HUDEP-2 (cell line): ENCODE results near the gene CADM2.
"Not testable (repeated sequence)": the region's sequence is repeated elsewhere in the genome, so short reads cannot be mapped to it uniquely, and the experiment has no call there.

Experiments
- DNase-seq, 76 experiments: peaks; one replicate each; lab custom pipeline; 2025; ENCODE audit not compliant: unreplicated experiment in 76 of 76; lab: John Stamatoyannopoulos, UW

Gene CADM2

DNA sequence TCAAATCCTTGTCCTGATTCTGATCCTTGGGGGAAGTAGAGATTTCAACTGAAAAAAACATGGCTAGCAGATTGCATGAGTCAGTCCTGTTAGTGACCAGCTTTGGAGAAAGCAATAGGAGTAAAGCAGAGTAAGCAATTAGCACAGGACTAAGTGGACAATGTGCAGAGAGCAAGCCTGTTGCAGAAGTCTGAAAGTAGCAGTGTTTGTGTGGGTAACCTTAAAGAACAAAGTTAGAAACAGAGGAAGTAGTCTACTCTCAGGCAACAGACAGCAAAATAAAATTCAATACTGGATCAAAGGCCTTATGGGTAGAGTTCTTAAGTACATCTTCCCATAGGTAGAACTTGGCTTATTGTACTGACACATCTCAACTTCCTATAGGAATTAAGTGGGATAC, 916.8 kb downstream of the CADM2 start:
- no peak for DNase-seq

DNA sequence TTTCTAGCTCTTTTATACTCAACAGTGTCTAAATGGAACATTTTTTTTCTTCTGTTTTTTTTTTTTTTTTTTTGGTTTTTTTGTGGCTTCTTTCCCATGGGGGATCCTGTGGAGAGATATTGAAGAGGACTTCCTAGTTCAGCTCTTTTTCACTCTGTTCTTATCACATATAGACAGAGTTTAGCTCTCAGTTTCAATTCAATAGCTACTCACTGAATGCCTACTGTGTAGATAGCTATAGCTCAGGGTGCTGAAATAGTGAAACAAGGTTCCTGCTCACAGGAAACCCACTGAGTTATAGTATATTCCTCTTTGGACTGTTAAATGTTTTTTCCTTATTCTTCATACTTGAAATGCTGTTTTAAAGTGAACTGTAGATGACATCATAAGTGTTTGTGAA, 918.8 kb downstream of the CADM2 start:
- no peak for DNase-seq

DNA sequence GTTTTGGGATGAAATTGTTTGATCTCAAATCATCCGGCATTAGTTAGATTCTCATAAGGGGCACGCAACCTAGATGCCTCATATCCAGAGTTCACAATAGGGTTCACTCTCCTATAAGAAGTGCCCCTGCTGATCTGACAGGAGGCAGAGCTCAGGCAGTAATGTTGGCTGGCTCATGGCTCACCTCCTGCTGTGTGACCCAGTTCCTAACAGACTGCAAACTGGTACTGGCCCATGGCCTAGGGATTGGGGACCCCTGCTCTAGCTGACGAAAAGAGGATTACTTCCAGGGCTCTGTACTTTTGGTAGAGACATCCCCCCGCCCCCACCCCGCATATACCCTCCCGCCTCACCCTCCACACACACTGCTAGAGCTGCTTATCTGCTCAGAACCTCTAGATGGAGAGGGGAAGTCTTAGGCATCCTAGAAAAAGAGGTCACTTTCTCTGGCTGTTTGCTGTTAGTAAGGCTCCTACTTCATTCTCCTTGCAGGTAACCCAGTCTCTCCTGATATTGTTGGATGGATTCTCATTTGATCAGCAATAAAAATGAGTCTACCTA, 923.1 kb downstream of the CADM2 start:
- no peak for DNase-seq

- DNase-seq, result no peak
Measured at GRCh38 chr3:85890043-85890555, 931.3 kb downstream of the CADM2 start.

GRCh38 chr3:85903434-85903833, 944.6 kb downstream of the CADM2 start:
- DNase-seq, result no peak

GRCh38 chr3:85912980-85913379, 954.2 kb downstream of the CADM2 start:
- no peak for DNase-seq

DNA sequence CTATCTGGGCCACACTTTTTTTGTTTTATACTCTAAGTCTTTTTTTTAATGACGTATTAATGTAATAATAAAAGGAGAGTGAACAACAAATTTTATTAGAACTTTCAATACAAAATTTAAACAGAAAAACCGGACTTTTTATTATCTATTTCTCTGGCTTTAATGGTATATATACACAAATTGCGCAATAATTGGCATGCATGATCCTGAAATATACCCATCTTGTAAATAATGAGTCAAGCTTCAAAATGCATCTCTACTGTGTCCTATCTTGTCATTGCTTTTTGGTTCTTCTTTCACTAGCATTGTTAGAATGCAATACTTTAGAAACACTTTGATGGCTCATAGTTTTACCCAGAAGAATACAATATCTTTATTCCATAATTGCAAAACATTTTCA, 963.6 kb downstream of the CADM2 start:
- no peak for DNase-seq

- no peak for DNase-seq
Measured at GRCh38 chr3:85930718-85931117, 971.9 kb downstream of the CADM2 start.

DNA sequence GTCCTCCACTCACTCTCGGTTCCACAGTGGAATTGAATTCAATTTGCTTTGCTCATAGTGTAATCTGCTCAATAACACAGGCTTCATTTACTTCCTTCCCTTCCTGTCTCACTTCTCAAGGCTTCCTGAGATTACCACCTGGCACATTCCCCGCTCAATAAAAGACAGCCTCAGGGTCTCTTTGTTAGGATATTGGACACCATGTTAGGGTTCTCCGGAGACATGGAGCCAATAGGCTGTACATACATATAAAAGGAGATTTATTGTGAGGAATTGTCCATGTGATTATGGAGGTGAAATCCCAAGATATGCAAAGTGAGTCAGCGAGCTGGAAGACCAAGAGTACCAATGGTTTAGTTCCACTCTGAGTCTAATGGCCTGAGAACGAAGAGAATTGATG, 974.5 kb downstream of the CADM2 start:
- DNase-seq, result no peak

GRCh38 chr3:85935171-85935570, 976.4 kb downstream of the CADM2 start:
- DNase-seq, result no peak

DNA sequence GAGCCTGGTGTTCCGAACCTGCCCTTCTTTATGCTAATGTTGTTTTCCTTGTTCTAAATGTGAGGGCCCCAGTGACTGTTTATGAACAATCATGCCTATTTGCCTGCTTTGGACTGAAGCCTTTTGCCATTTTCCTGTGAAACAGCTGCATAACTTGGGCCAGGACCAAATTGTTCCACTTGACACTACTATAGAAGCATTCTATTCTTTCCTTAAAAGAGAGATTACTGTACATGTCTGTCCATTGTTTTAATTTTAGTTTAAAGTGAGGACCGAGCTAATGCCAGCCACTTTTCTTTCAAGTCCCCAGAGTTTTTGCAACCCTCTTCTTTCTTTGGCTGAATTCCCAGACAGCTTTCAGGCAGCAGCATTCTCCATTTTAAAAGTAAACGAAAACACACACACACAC, 980.3 kb downstream of the CADM2 start:
- no peak for DNase-seq

GRCh38 chr3:85950435-85950834, 991.6 kb downstream of the CADM2 start:
- no peak for DNase-seq

DNA sequence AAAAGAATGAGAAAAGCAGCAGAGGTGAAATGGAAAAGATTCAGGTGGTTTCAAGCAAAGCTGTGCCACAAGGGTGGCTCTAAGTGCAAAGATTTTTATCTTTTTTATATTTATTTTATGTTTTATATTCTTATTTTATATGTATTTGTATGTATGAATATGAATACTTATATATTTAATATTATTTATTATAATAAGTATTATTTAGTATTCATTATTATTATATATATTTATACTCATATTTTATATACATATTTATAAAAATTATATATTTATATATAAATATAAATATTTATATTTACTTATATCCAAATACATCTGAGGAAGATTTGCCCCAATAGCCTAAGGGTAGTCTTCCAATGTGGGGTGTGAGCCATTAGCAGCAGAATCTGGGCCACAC, 1002.0 kb downstream of the CADM2 start:
- no peak for DNase-seq

DNA sequence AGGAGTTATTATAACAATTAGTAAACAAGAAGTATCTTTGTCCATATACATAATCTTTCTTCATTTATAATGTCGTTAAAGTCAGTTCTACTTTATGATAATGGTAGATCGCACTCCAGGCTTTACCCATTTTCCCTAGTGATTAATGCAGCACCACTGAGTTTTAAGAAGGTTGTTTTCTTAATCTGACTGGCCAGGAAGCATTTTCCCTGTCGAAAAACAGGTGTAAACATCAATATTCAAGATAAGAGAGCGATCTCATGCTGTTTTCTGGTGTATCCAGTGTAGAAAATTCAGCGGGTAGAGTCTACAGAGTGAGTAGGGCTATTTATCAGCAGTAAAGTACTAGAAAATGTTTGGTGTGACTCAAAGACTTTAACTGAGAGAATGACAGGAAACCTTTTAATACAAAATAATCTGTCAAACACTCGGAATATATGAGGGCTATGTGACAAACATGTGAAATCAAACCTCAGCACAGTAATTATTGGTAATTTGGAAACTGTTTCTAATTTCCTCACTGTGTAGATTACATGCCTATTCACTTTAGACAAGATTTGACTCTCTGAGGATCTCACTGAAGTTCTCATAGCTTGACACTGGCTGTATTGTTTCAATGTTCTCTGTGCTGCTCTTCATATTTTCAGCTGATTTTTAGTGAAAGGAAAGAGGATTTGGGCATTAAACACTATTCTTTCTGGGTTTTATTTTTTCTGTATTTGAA, 1019.0 kb downstream of the CADM2 start:
- DNase-seq, result no peak

DNA sequence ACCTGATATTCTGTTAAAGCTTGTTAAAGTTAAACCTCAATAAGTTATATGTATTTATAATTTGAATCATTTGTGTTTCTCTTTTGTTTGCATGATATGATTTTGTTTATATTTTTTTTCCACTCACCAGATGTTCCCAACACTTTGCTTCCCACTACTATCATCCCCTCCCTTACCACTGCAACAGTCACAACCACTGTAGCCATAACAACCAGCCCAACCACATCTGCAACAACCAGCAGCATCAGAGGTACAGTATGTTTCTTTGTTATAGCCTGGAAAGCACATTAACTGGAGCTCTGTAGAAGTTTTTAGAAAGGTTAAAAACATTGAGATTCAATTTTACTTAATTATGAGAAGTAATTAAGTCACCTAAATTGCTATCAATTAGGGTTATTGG, 1020.2 kb downstream of the CADM2 start:
- DNase-seq, result no peak

DNA sequence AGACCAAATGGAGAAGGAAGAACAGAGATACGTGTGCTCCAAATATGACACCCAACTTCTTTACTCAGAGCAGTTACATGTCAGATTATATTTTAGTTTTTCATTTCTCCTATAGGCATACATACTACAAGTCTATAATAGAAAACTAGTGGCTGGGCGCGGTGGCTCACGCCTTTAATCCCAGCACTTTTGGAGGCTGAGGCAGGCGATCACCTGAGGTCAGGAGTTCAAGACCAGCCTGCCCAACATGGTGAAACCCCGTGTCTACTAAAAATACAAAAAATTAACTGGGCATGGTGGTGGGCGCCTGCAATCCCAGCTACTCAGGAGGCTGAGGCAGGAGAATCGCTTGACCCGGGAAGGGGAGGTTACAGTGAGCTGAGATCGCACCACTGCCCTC, 1030.8 kb downstream of the CADM2 start:
- DNase-seq, result not testable (repeated sequence)

- no peak for DNase-seq
Measured at GRCh38 chr3:86029590-86029989, 1070.8 kb downstream of the CADM2 start.

- DNase-seq, result no peak
Measured at GRCh38 chr3:86037916-86038315, 1079.1 kb downstream of the CADM2 start.

DNA sequence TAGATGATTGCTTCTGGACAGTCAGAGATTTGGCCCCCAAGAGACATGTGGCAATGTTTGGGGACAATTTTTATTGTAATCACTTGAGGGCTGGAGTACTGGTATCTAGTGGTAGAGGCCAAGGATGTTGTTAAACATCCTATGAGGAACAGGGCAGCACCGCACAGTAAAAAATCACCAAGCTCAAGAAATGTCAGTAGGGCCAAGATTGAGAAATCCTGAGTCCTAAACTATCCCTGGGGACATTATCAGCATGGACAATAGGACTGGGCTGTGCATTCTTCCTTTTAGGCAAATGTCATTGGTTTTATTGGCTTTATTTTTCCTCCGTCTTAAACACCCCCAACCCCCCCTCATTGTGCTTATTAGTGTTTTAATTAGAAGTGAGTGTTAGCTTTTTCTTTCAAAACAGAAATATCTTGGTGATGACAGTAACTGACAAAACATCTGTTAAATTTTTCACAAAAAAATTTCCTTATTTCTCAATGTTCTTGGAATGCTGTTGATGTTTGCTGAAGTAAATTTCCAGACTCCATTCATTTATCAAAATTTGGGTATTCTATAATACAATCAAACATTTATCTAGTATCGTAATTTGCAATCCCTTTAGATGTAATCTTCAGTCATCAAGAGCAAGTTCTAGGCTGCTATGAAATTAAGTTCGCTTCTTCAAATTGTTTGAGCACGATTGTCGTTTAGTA, 1087.8 kb downstream of the CADM2 start:
- no peak for DNase-seq

GRCh38 chr3:86047161-86047560, 1088.4 kb downstream of the CADM2 start:
- DNase-seq, result no peak

- DNase-seq, result no peak
Measured at GRCh38 chr3:86051058-86051457, 1092.3 kb downstream of the CADM2 start.

- no peak for DNase-seq
Measured at GRCh38 chr3:86056032-86056431, 1097.2 kb downstream of the CADM2 start.
